Measurements from ENCODE around the gene ELMO1.

Gene ELMO1

GRCh38 chr7:37363536-37364491 lies 84.8 kb downstream of the ELMO1 start:
- DNase-seq: no peak

DNA sequence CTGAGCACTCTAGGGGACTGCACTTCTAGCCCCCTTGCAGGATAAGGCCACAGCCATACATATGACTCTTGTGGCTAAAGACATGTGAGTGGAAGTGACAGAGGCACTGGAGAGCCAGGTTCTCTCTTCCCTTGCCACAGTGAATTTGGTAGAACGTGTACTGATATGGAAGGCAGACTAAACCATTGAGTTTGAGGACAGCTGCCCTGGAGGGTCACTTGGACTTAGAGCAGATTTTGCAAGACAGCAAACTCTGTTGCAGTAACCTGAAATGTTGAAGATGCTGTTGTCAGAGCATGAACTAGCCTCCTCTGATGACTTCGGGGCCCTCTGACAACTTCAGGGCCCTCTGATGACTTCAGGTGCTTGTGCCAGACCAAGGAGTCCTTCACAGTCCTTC lies 85.9 kb downstream of the ELMO1 start:
- no peak for DNase-seq

GRCh38 chr7:37360484-37360883 lies 88.2 kb downstream of the ELMO1 start:
- no peak for DNase-seq

DNA sequence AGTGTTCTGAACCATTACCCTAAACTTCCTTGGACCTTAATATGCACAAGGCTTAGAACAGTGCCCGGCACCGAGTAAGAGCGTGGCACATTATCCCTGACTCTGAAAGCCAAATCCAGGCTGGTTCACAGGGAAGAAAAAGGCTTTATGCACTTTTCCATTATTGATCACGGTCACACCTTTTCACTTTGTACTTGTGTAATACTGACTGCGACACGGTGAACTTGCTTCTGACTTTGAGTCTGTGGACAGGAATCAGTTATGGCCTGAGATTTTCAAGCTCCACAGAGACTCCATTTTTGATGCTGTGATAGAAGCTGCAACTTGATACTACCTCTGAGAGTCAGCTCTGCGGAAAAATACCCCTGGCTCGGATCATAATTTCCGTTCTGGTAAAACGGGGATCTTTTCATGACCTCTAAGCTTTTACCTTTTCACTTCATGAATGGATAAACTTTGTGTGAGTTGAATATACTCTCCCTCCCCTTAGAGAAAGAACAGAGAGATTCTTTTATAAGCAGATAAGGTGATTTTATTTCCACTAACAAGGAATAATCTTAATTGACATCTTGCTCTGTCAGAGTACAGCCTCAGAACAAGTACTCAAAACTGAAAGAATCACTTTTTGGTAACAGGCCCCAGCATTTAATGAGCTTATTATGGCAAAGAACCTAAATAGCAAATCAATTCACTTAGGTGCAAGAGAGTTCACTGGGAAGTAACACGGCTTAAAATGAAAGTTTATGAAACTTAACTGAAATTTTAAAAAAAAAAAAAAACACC lies 88.8 kb downstream of the ELMO1 start:
- DNase-seq: no peak

- DNase-seq: no peak
Observed at GRCh38 chr7:37359180-37359579, 89.5 kb downstream of the ELMO1 start.

- no peak for DNase-seq
Observed at GRCh38 chr7:37357637-37357996, 91.0 kb downstream of the ELMO1 start.

GRCh38 chr7:37356911-37357636 lies 91.6 kb downstream of the ELMO1 start:
- DNase-seq: no peak

DNA sequence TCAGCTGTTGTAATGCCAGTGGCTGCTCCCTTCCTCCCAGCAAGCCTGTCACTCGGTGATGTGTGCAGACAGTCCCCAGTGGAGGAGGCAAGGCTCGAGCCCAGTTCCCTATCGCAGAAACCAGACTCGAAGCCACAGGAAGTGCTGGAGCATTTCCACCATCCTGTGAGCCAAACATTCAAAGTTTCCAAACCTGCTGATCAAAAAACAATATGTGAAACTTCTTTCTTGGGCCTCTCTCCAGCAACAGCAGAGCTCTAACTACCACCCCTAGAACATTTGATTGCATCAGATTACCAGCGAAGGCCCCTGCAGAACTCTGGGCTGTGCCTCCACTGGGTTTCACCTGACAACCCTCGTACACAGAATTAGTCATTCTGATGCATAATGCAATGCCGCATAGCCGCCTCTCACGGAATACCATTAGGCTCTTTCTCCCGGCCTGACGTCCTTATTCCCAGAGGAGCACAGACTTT lies 94.0 kb downstream of the ELMO1 start:
- DNase-seq: peak; percentile 92

- no peak for DNase-seq
Observed at GRCh38 chr7:37353949-37354655, 94.6 kb downstream of the ELMO1 start.

GRCh38 chr7:37352974-37353948 lies 95.4 kb downstream of the ELMO1 start:
- DNase-seq: no peak

GRCh38 chr7:37352251-37352880 lies 96.3 kb downstream of the ELMO1 start:
- DNase-seq: no peak

GRCh38 chr7:37351716-37352115 lies 96.9 kb downstream of the ELMO1 start:
- no peak for DNase-seq

- peak; percentile 22 for DNase-seq
Observed at GRCh38 chr7:37349979-37350590, 98.6 kb downstream of the ELMO1 start.

GRCh38 chr7:37348982-37349381 lies 99.7 kb downstream of the ELMO1 start:
- no peak for DNase-seq

DNA sequence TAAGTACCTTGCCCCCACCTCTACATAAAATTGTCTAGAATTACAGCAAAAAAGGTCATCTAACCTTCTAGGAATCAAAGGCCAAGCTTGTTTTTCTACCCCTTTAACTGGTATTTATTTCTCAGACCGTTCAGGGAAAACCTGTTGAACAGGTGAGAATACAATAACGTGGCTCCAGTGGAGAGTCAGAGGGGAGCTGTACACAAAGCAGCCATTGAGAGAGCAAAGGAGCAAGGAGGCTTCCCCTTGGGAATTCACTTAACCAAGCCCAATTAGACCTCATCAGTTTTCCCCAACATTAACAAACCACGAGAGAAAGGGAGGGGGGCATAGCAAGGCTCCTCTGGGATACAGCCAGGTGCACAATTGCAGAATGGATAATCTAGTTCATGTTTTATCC lies 101.9 kb downstream of the ELMO1 start:
- DNase-seq: no peak

GRCh38 chr7:37344886-37345579 lies 103.6 kb downstream of the ELMO1 start:
- peak; percentile 52 for DNase-seq

DNA sequence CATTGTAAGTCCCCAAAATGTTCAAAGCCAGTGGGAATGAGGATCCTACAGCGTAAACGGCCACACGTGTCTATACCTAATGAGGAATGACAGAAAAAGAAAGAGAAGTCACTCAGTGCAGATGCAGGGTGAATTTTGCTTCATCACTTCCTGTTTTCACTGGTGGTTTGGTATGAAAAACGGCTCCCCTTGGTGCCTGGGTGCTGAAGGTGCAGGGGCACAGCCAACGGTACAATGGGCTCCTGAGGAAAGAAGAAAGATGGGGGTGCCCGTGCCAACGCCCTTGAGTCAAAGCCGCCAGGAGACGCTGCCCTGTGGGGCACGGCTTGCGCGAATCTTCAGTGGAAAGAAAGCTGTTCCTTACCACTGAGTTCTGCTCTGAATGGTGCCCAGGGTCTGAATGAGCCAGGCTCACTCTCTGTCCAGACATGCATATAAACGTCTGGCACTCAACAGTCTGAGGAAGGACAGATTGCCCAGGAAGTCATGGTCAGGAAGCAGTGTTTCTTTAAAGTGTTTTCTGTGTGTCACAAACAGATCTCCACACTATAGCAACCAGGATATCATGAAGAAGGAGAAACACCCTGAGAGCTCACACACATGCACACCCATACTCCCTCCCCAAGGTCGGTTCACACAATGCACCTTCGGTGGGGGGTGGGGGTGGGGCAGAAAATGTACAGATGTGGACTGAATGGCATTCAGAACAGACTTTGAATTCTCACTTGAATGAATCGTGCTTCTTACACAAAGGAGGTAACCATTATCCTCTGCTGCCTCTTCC lies 105.8 kb downstream of the ELMO1 start:
- DNase-seq: peak; percentile 82

DNA sequence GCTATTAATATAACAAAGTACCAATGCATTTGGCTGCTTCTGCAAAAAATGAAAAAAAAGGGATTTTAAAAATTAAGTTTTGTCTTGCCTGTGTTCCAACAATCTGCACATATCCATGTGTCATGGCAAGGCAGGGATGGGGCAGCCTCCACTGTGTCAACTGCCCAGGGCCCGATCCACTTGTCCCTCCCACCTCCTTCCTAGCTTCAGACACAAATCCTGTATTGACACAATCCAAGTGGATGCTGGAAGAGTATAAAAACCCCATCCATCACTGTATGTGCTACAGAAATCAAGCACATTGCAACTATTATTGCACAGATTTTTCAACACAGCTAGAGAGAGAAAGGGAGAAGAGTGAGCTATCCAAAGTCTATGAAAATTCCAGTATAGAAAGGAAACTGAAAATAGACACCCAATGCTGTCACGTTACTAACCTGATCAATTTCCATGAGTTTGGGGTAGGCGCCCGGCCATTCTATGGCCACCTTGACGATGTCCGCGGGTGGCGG lies 106.4 kb downstream of the ELMO1 start:
- DNase-seq: no peak
